Tibial nerve (tissue), 4 donors: ENCODE measurements around the gene TTC38. TPM values are rescaled to one million over a fixed set of nuclear protein-coding genes. Genes with fewer than 3 reads are reported as not detected.

ENCODE experiments used
- DNase-seq, 2 donors: peaks; one replicate each; pipeline ENCODE4 v3.0.0-alpha.2; 2019; ENCODE audit warnings: low spot score in 2 of 2
- H3K27ac ChIP-seq, 4 donors: fragments of 200-600 bp; sonication (generic) in 3 of 4; one replicate each; pipeline ENCODE4 v1.5.1; 2017 to 2019; ENCODE audit warnings: mild to moderate bottlenecking in 1 of 4
- H3K27me3 ChIP-seq, 2 donors: fragments of 200-600 bp; sonication (generic) in 1 of 2; one replicate each; pipeline versions ENCODE4 v1.5.1 to v1.6.0; 2017 to 2019
- H3K36me3 ChIP-seq, 3 donors: fragments of 200-600 bp; sonication (generic); one replicate each; pipeline ENCODE4 v1.5.1; 2018 to 2019
- H3K4me1 ChIP-seq, 4 donors: fragments of 200-600 bp; sonication (generic) in 3 of 4; one replicate each; pipeline ENCODE4 v1.5.1; 2017 to 2019
- H3K4me3 ChIP-seq, 4 donors: fragments of 200-600 bp; sonication (generic) in 3 of 4; one replicate each; pipeline ENCODE4 v1.5.1; 2017 to 2019; ENCODE audit warnings: mild to moderate bottlenecking in 1 of 4, moderate library complexity in 1 of 4
- H3K9me3 ChIP-seq, 4 donors: fragments of 200-600 bp; sonication (generic) in 3 of 4; one replicate each; pipeline ENCODE4 v1.5.1; 2017 to 2019
- CTCF ChIP-seq, 5 experiments: fragments of 200-600 bp in 3 of 5; fragments of 450-650 bp in 2 of 5; sonication (generic) in 3 of 5; IDR thresholded peaks; one replicate each; pipeline ENCODE4 v1.5.1; 2016 to 2019; ENCODE audit warnings: antibody characterized with exemption in 5 of 5, mild to moderate bottlenecking in 3 of 5, moderate library complexity in 2 of 5
- EP300 ChIP-seq, 2 donors: sonication (generic); formaldehyde crosslinking; IDR thresholded peaks; one replicate each; pipeline ENCODE4 v1.6.1; 2017; ENCODE audit warnings: antibody characterized with exemption in 2 of 2, mild to moderate bottlenecking in 1 of 2
- POLR2A ChIP-seq, 2 donors: fragments of 450-650 bp; IDR thresholded peaks; one replicate each; pipeline ENCODE4 v1.6.1; 2017; ENCODE audit warnings: antibody characterized with exemption in 2 of 2, mild to moderate bottlenecking in 2 of 2, moderate library complexity in 2 of 2
- WGBS, 2 donors: methylation state at CpG; one replicate each; pipeline ENCODE4 v1.1.5; 2018; 5-methylcytosine and 5-hydroxymethylcytosine counted together
- total RNA-seq, 4 donors: library from RNA; depleted of rRNA; stranded (reverse); fragments of >200 nt; gene quantifications; one replicate each; pipeline ENCODE4 v1.1.0, GENCODE V29; 2016

The TTC38 gene
- total RNA-seq, 4 donors from 2014 or later: 63.2 to 85.2 (median 74.2) TPM

- no peaks in the 10 kb centered on the region for H3K27me3 ChIP-seq
- DNase-seq: no peak
- WGBS, 2 donors: 90 to 92% methylated on average over 20 to 23 of the region's 23 CpGs
- no peak overlapping the region for H3K4me3 ChIP-seq
- peaks cover 0 to 9% (median 0%) of the 10 kb centered on the region in 4 donors for H3K9me3 ChIP-seq
- H3K27ac ChIP-seq: no peak overlapping the region
- H3K4me1 ChIP-seq: peaks cover 0 to 22% (median 7%) of the 10 kb centered on the region in 4 donors
- H3K36me3 ChIP-seq: peaks cover 3 to 80% (median 4%) of the 10 kb centered on the region in 3 donors
- TF ChIP-seq EP300 (IDR thresholded peaks at IDR 0.05) (no peak), POLR2A (IDR thresholded peaks at IDR 0.05) (no peak), CTCF (IDR thresholded peaks at IDR 0.05) (no peak)
These were observed 23.3 kb downstream of the TTC38 start for GRCh38 chr22:46290843-46291785.

GRCh38 chr22:46292173-46292572 lies 24.4 kb downstream of the TTC38 start:
- Histone ChIP-seq H3K27ac (peak overlapping the region in 1 of 4 donors; percentile 80), H3K27me3 (no peaks in the 10 kb centered on the region), H3K4me1 (peaks cover 0 to 25% (median 14%) of the 10 kb centered on the region in 4 donors), H3K4me3 (no peak overlapping the region), H3K36me3 (peaks cover 3 to 70% (median 4%) of the 10 kb centered on the region in 3 donors), H3K9me3 (peaks cover 0 to 9% (median 0%) of the 10 kb centered on the region in 4 donors)
- TF ChIP-seq EP300 (IDR thresholded peaks at IDR 0.05) (no peak), POLR2A (IDR thresholded peaks at IDR 0.05) (no peak), CTCF (IDR thresholded peaks at IDR 0.05) (no peak)
- WGBS, 2 donors: 80 to 92% methylated on average over 3 of the region's 3 CpGs
- DNase-seq: no peak

GRCh38 chr22:46292732-46293131 lies 24.9 kb downstream of the TTC38 start:
- Histone ChIP-seq H3K9me3 (peaks cover 0 to 9% (median 0%) of the 10 kb centered on the region in 4 donors), H3K4me1 (peaks cover 0 to 22% (median 18%) of the 10 kb centered on the region in 4 donors), H3K27me3 (no peaks in the 10 kb centered on the region), H3K36me3 (peaks cover 3 to 64% (median 4%) of the 10 kb centered on the region in 3 donors), H3K4me3 (no peak overlapping the region), H3K27ac (peak overlapping the region in 2 of 4 donors; percentile 35 to 80)
- TF ChIP-seq EP300 (IDR thresholded peaks at IDR 0.05): no peak
- no peak for TF ChIP-seq POLR2A (IDR thresholded peaks at IDR 0.05)
- TF ChIP-seq CTCF (IDR thresholded peaks at IDR 0.05): no peak
- no peak for DNase-seq
- 71 to 89% methylated on average over 5 to 14 of the region's 14 CpGs for WGBS, 2 donors

GRCh38 chr22:46293577-46294260 lies 25.9 kb downstream of the TTC38 start:
- peak overlapping the region in 2 of 4 donors; percentile 35 to 80 for H3K27ac ChIP-seq
- H3K4me1 ChIP-seq: peaks cover 0 to 23% (median 16%) of the 10 kb centered on the region in 4 donors
- H3K36me3 ChIP-seq: peaks cover 3 to 54% (median 4%) of the 10 kb centered on the region in 3 donors
- peak in 1 of 2 donors; percentile 52 for DNase-seq
- WGBS, 2 donors: 65 to 72% methylated on average over 11 of the region's 11 CpGs
- H3K4me3 ChIP-seq: no peak overlapping the region
- no peaks in the 10 kb centered on the region for H3K27me3 ChIP-seq
- peaks cover 0 to 9% (median 0%) of the 10 kb centered on the region in 4 donors for H3K9me3 ChIP-seq
- TF ChIP-seq POLR2A (IDR thresholded peaks at IDR 0.05) (no peak), EP300 (IDR thresholded peaks at IDR 0.05) (peak in 1 of 2 donors; percentile 46), CTCF (IDR thresholded peaks at IDR 0.05) (no peak)
